ENCODE results near the gene ZNF326. TPM values are rescaled to one million over a fixed set of nuclear protein-coding genes. Genes with fewer than 3 reads are reported as not detected.

The ZNF326 gene
- total RNA-seq, 4 donors from 2014 or later = 11.1 to 19.1 (median 14.5) TPM

GRCh38 chr1:90067194-90067931, 72.5 kb downstream of the ZNF326 start:
- no peak for TF ChIP-seq CTCF (IDR thresholded peaks at IDR 0.05)
- ATAC-seq (ENCODE audit: low FRiP score) (no peak), DNase-seq (ENCODE audit: low spot score) (no peak)

- DNase-seq (ENCODE audit: low spot score) = no peak
- ATAC-seq (ENCODE audit: low FRiP score) = no peak
- no peak for TF ChIP-seq CTCF (IDR thresholded peaks at IDR 0.05)
Observed at GRCh38 chr1:90068611-90069280, 73.8 kb downstream of the ZNF326 start.

DNA sequence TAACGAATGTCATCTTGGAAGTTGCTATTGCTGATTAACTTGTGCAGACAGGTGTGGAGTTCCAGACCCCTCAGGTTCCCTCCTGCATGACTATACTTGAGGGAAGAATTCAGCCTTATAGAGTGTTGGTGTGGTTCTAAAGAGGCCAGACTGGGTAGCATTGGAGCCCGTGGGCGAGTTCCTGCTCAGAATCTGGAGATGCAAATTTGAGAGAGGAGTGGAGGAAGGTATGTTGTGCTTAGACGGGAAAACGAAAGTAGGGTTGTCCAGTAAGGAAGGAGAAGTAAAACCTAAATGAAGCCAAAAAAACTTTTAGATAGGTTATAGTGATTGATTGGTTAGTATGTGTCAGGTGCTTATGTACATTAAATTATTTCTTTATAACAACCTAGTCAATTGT, 79.2 kb downstream of the ZNF326 start:
- TF ChIP-seq CTCF (IDR thresholded peaks at IDR 0.05) = no peak
- ATAC-seq (ENCODE audit: low FRiP score) (no peak), DNase-seq (ENCODE audit: low spot score) (no peak)

GRCh38 chr1:90074566-90074965, 79.7 kb downstream of the ZNF326 start:
- DNase-seq (ENCODE audit: low spot score) (no peak), ATAC-seq (ENCODE audit: low FRiP score) (no peak)
- no peak for TF ChIP-seq CTCF (IDR thresholded peaks at IDR 0.05)

- TF ChIP-seq CTCF (IDR thresholded peaks at IDR 0.05) = no peak
- DNase-seq (ENCODE audit: low spot score) = no peak
- ATAC-seq (ENCODE audit: low FRiP score) = no peak
Observed at GRCh38 chr1:90074970-90075391, 80.1 kb downstream of the ZNF326 start.

DNA sequence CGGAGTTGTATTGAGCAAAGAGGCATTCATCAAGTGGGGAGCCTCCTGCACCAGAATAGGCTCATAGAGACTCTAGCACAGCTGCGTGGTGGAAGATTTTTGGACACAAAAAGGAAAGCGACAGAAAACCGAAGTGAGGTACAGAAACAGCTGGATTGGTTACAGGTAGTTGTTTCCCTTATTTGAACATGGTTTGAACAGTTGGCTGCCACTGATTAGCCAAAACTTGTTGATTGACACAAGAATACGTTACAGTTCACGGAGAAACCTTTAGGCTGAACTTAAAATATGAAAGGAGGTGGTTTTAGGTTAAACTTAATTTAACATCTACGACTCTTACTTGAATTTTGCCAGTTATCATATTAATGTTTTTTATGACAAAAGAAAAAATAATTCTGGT, 89.1 kb downstream of the ZNF326 start:
- TF ChIP-seq CTCF (IDR thresholded peaks at IDR 0.05) = no peak
- ATAC-seq (ENCODE audit: low FRiP score) (no peak), DNase-seq (ENCODE audit: low spot score) (no peak)

Small RNA genes within 50 kb of the gene (small RNA-seq; reads per million reads assigned to genes)
- gene RN7SKP272 = not detected

Other genes starting within 250 kb of the ZNF326 start
- gene LRRC8D, start 174.1 kb upstream of the ZNF326 start, total RNA-seq = 10 to 100 TPM in 1 of 4 donors, 1 to 10 TPM in 3; 6.9 to 13.2 (median 8.8) TPM

Measured in omental fat pad (tissue), 4 donors.